ENCODE data around the gene MCCC1. TPM values are rescaled to one million over a fixed set of nuclear protein-coding genes. Genes with fewer than 3 reads are reported as not detected.
"Not testable (repeated sequence)": the region's sequence is repeated elsewhere in the genome, so short reads cannot be mapped to it uniquely, and the experiment has no call there.

The MCCC1 gene
- total RNA-seq, 4 donors from 2014 or later = 32.2 to 44.4 (median 33.0) TPM

DNA sequence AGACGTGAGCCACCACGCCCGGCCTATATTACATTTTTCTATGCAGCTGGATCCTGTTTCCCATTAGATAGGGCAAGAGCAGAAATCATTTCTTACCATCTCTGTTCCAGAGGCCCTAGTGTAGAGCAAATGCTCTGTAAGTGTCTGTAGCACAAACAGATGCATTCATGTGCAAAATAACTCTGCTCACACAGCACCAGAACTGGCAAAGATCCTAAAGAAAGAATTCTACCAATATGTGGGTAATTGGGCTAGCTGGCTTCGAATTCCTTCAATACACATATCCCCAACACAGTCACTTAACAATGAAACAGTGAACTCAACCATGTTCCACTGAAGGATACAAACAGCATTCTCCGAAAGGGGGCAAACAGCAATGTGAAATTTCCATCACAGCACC, 86.2 kb downstream of the MCCC1 start:
- no peaks in the 10 kb centered on the region for H3K9me3 ChIP-seq
- H3K27me3 ChIP-seq = no peaks in the 10 kb centered on the region
- TF ChIP-seq, protein P1, sequence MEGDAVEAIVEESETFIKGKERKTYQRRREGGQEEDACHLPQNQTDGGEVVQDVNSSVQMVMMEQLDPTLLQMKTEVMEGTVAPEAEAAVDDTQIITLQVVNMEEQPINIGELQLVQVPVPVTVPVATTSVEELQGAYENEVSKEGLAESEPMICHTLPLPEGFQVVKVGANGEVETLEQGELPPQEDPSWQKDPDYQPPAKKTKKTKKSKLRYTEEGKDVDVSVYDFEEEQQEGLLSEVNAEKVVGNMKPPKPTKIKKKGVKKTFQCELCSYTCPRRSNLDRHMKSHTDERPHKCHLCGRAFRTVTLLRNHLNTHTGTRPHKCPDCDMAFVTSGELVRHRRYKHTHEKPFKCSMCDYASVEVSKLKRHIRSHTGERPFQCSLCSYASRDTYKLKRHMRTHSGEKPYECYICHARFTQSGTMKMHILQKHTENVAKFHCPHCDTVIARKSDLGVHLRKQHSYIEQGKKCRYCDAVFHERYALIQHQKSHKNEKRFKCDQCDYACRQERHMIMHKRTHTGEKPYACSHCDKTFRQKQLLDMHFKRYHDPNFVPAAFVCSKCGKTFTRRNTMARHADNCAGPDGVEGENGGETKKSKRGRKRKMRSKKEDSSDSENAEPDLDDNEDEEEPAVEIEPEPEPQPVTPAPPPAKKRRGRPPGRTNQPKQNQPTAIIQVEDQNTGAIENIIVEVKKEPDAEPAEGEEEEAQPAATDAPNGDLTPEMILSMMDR (IDR thresholded peaks at IDR 0.05) = no peak
- TF ChIP-seq EP300 (IDR thresholded peaks at IDR 0.05) (no peak), POLR2A (IDR thresholded peaks at IDR 0.05) (no peak), POLR2AphosphoS5 (IDR thresholded peaks at IDR 0.05) (no peak)
- H3K36me3 ChIP-seq = peaks cover 0 to 54% of the 10 kb centered on the region in 2 donors
- 89 to 94% methylated on average over 3 to 5 of the region's 5 CpGs for WGBS, 2 donors (ENCODE audit: low coverage in 1 of 2)
- H3K4me1 ChIP-seq = peaks cover 0 to 9% (median 0%) of the 10 kb centered on the region in 3 donors
- no peak overlapping the region for H3K4me3 ChIP-seq
- ATAC-seq = no peak
- H3K27ac ChIP-seq = no peak overlapping the region

DNA sequence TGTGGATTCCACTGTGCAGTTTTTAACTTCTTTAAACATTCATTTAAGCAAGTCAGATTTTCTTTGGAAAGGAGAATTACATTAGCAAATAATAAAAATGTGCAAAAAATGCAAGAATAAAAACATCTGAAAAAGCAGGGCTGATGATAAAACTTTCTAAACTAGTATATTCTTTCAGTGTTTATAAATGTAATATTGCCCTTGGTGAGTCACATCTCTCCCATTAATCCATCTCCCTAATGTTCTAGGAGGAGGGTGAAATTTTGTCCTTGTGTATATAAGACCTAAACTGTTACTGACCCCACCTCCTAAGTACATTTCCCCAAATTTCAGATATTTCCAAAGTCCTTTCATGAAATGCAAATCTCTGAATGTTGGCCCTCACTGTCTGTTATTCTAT, 90.5 kb downstream of the MCCC1 start:
- Histone ChIP-seq H3K4me3 (no peak overlapping the region), H3K27ac (no peak overlapping the region), H3K9me3 (no peaks in the 10 kb centered on the region), H3K36me3 (peaks cover 0 to 24% of the 10 kb centered on the region in 2 donors), H3K4me1 (peaks cover 0 to 9% (median 0%) of the 10 kb centered on the region in 3 donors), H3K27me3 (no peaks in the 10 kb centered on the region)
- no peak for TF ChIP-seq EP300 (IDR thresholded peaks at IDR 0.05)
- no peak for TF ChIP-seq POLR2A (IDR thresholded peaks at IDR 0.05)
- TF ChIP-seq, protein P1 (IDR thresholded peaks at IDR 0.05) = no peak
- TF ChIP-seq POLR2AphosphoS5 (IDR thresholded peaks at IDR 0.05) = peak; percentile 32
- ATAC-seq = no peak

DNA sequence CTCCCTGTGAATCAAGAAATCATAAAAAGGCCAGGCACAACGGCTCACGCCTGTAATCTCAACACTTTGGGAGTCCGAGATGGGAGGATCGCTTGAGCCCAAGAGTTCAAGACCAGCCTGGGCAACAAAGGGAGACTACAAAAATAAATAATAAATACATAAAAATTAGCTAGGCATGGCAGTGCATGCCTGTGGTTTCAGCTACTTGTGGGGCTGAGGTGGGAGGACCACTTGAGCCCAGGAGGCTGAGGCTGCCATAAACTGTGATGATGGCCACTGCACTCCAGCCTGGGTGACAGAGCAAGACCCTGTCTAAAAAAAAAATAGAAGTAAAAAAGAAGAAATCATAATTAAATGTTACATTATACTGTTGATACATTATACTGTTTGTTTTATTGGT, 91.0 kb downstream of the MCCC1 start:
- Histone ChIP-seq H3K27me3 (no peaks in the 10 kb centered on the region), H3K4me3 (no peak overlapping the region), H3K4me1 (peaks cover 0 to 9% (median 0%) of the 10 kb centered on the region in 3 donors), H3K9me3 (no peaks in the 10 kb centered on the region), H3K36me3 (peaks cover 0 to 20% of the 10 kb centered on the region in 2 donors), H3K27ac (no peak overlapping the region)
- 92% methylated on average over 4 of the region's 4 CpGs for WGBS, 2 donors (ENCODE audit: low coverage in 1 of 2)
- TF ChIP-seq POLR2A (IDR thresholded peaks at IDR 0.05) = no peak
- no peak for TF ChIP-seq POLR2AphosphoS5 (IDR thresholded peaks at IDR 0.05)
- TF ChIP-seq, protein P1 (IDR thresholded peaks at IDR 0.05) = no peak
- no peak for TF ChIP-seq EP300 (IDR thresholded peaks at IDR 0.05)
- ATAC-seq = no peak

DNA sequence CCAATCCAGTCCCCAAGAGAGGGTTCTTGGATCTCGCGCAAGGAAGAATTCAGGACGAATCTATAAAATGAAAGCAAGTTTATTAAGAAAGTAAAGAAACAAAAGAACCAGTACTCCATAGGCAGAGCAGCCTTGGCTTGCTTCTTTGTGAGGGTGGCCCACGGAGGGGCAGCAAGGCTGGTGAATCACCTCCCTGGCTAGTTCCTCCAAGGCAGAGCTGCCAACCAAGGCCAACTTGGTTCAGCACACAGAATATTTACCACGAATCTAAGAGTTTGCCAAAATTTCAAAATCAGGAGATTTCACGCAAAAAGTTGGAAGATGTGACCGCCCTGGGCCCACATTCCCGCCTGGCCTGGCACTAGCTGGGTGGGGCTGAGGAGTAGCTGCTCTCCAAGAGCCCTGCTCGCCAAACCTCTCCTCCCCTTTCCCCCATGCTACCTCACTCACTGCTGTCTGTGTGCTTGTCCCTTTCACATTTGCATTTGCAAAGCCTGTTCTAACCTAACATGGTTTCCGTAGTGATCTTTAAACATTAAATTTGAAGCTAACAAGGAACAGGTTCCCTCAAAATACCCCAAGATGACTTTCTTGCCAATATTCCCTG, 92.8 kb downstream of the MCCC1 start:
- H3K36me3 ChIP-seq = peaks cover 0 to 9% of the 10 kb centered on the region in 2 donors
- H3K27me3 ChIP-seq = no peaks in the 10 kb centered on the region
- 91 to 98% methylated on average over 6 to 8 of the region's 10 CpGs for WGBS, 2 donors (ENCODE audit: low coverage in 1 of 2)
- peaks cover 0 to 9% (median 0%) of the 10 kb centered on the region in 3 donors for H3K4me1 ChIP-seq
- TF ChIP-seq POLR2AphosphoS5 (IDR thresholded peaks at IDR 0.05) (no peak), POLR2A (IDR thresholded peaks at IDR 0.05) (no peak), EP300 (IDR thresholded peaks at IDR 0.05) (no peak)
- TF ChIP-seq, protein P1 (IDR thresholded peaks at IDR 0.05) = no peak
- ATAC-seq = no peak
- no peaks in the 10 kb centered on the region for H3K9me3 ChIP-seq
- H3K4me3 ChIP-seq = no peak overlapping the region
- H3K27ac ChIP-seq = no peak overlapping the region

DNA sequence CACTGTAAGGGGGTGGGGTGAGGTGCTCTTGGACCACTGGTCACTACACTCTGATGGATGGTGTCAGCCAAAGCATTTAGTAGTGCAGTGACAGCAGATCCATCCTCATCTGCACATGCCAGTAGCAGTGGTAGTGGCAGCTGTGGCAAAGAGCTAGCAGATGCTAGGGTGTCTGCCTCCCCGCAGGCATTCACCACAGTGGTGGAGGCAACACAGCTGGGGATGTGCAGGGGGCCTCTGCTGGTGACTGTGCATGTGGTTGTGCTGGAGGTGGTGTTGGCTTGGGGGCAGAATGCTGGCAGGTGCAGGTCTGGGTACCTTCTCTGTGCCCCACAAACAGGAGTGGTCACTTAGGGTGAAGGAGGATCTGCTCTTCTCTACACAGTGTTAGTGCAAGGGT, 99.5 kb downstream of the MCCC1 start:
- no peaks in the 10 kb centered on the region for H3K27me3 ChIP-seq
- peaks cover 0 to 5% (median 0%) of the 10 kb centered on the region in 3 donors for H3K9me3 ChIP-seq
- no peak overlapping the region for H3K4me3 ChIP-seq
- H3K27ac ChIP-seq = no peak overlapping the region
- TF ChIP-seq, protein P1 (IDR thresholded peaks at IDR 0.05) = no peak
- TF ChIP-seq EP300 (IDR thresholded peaks at IDR 0.05) = no peak
- TF ChIP-seq POLR2AphosphoS5 (IDR thresholded peaks at IDR 0.05) = no peak
- TF ChIP-seq POLR2A (IDR thresholded peaks at IDR 0.05) = no peak
- no peaks in the 10 kb centered on the region for H3K4me1 ChIP-seq
- ATAC-seq = no peak
- WGBS, 2 donors (ENCODE audit: low coverage in 1 of 2) = no CpG with 5 or more reads among the region's 1 CpG
- no peaks in the 10 kb centered on the region for H3K36me3 ChIP-seq

DNA sequence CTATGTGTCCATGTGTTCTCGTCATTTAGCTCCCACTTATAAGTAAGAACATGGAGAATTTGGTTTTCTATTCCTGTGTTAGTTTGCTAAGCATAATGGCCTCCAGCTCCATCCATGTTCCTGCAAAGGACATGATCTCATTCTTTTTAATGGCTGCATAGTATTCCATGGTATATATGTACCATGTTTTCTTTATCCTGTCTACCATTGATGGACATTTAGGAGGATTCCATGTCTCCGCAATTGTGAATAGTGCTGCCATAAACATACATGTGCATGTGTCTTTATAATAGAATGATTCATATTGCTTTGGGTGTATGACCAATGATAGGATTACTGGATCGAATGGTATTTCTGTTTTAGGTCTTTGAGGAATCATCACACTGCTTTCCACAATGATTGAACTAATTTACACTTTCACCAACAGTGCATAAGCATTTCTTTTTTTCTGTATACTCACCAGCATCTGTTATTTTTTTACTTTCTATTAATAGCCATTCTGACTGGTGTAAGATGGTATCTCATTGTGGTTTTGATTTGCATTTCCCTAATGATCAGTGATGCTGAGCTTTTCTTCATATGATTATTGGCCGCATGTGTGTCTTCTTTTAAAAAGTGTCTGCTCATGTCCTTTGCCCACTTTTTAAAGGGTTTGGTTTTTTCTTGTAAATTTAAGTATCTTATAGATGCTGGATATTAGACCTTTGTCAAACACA, 105.7 kb downstream of the MCCC1 start:
- H3K9me3 ChIP-seq, ATAC-seq, H3K36me3 ChIP-seq, H3K4me1 ChIP-seq, H3K4me3 ChIP-seq, H3K27ac ChIP-seq, H3K27me3 ChIP-seq: not testable (repeated sequence)
- WGBS, 2 donors (ENCODE audit: low coverage in 1 of 2) = 93 to 96% methylated on average over 4 of the region's 4 CpGs

Data from gastroesophageal sphincter (tissue), 4 donors.